Measurements from ENCODE around the gene LMOD2.

Gene LMOD2

GRCh38 chr7:123690550-123690949 lies 34.9 kb downstream of the LMOD2 start:
- TF ChIP-seq CTCF (IDR thresholded peaks at IDR 0.05; ENCODE audit: borderline replicate concordance, control extremely low read depth, extremely low read depth, insufficient read depth, missing control alignments): no peak
- DNase-seq (ENCODE audit: low spot score): no peak
- in situ Hi-C loops (cut with MboI; ENCODE audit: low sequenced_read_pairs, unreplicated experiment): loop anchor here (25.0 kb wide), 1 partner anchor 172 kb away; no protein-coding TSS in a partner anchor

GRCh38 chr7:123692471-123692877 lies 36.8 kb downstream of the LMOD2 start:
- in situ Hi-C loops (cut with MboI; ENCODE audit: low sequenced_read_pairs, unreplicated experiment): loop anchor here (25.0 kb wide), 1 partner anchor 170 kb away; no protein-coding TSS in a partner anchor

GRCh38 chr7:123695944-123696677 lies 40.4 kb downstream of the LMOD2 start:
- in situ Hi-C loops (cut with MboI; ENCODE audit: low sequenced_read_pairs, unreplicated experiment): loop anchor here (25.0 kb wide), 1 partner anchor 166 kb away; no protein-coding TSS in a partner anchor
- TF ChIP-seq CTCF (IDR thresholded peaks at IDR 0.05; ENCODE audit: borderline replicate concordance, control extremely low read depth, extremely low read depth, insufficient read depth, missing control alignments): no peak
- no peak for DNase-seq (ENCODE audit: low spot score)

More at GRCh38 chr7:123692471-123692877, 36.8 kb downstream of the LMOD2 start:
- TF ChIP-seq CTCF (IDR thresholded peaks at IDR 0.05; ENCODE audit: borderline replicate concordance, control extremely low read depth, extremely low read depth, insufficient read depth, missing control alignments): no peak
- no peak for DNase-seq (ENCODE audit: low spot score)

- in situ Hi-C loops (cut with MboI; ENCODE audit: low sequenced_read_pairs, unreplicated experiment): no loop called here
- no peak for TF ChIP-seq CTCF (IDR thresholded peaks at IDR 0.05; ENCODE audit: borderline replicate concordance, control extremely low read depth, extremely low read depth, insufficient read depth, missing control alignments)
- DNase-seq (ENCODE audit: low spot score): no peak
Measured at GRCh38 chr7:123705211-123705901, 49.7 kb downstream of the LMOD2 start.

GRCh38 chr7:123709525-123709924 lies 53.9 kb downstream of the LMOD2 start:
- no peak for DNase-seq (ENCODE audit: low spot score)

More at GRCh38 chr7:123709525-123709924, 53.9 kb downstream of the LMOD2 start:
- in situ Hi-C loops (cut with MboI; ENCODE audit: low sequenced_read_pairs, unreplicated experiment): no loop called here
- no peak for TF ChIP-seq CTCF (IDR thresholded peaks at IDR 0.05; ENCODE audit: borderline replicate concordance, control extremely low read depth, extremely low read depth, insufficient read depth, missing control alignments)
